Ovary (tissue), 9 donors: ENCODE data around the gene CYP46A1. TPM values are rescaled to one million over a fixed set of nuclear protein-coding genes. Genes with fewer than 3 reads are reported as not detected.

Source experiments
- DNase-seq, 5 donors: peaks; one replicate each; pipeline ENCODE4 v3.0.0-alpha.2; 2019 to 2020
- H3K27ac ChIP-seq, 2 donors: fragments of 200-600 bp; one replicate each; pipeline versions ENCODE4 v1.5.1 to v1.8.0; 2019 to 2022
- H3K27me3 ChIP-seq: fragments of 200-600 bp; one replicate; pipeline ENCODE4 v1.8.0; 2022
- H3K36me3 ChIP-seq: fragments of 200-600 bp; sonication (generic); one replicate; pipeline ENCODE4 v1.5.1; 2019
- H3K4me1 ChIP-seq: one replicate; pipeline ENCODE4 v1.8.1; 2013; ENCODE audit warnings: mild to moderate bottlenecking, moderate library complexity; ENCODE audit not compliant: insufficient read depth
- H3K4me3 ChIP-seq: fragments of 200-600 bp; sonication (generic); one replicate; pipeline ENCODE4 v1.5.1; 2017
- H3K9me3 ChIP-seq, 2 donors: fragments of 200-600 bp in 1 of 2; sonication (generic) in 1 of 2; one replicate each; pipeline versions ENCODE4 v1.5.1 to v1.8.1; 2013 to 2019; ENCODE audit warnings: mild to moderate bottlenecking in 1 of 2, moderate library complexity in 1 of 2
- EP300 ChIP-seq: sonication (generic); formaldehyde crosslinking; IDR thresholded peaks from one replicate; pipeline ENCODE4 v1.6.1; 2017; ENCODE audit warnings: antibody characterized with exemption
- POLR2A ChIP-seq: fragments of 450-650 bp; IDR thresholded peaks from one replicate; pipeline ENCODE4 v1.6.1; 2017; ENCODE audit warnings: antibody characterized with exemption, mild to moderate bottlenecking, moderate library complexity
- WGBS, 3 donors: extraction: QIAGEN DNeasy Blood & Tissue Kit in 1 of 3; methylation state at CpG; one replicate each; pipeline versions ENCODE4 v1.1.5 to v1.1.7; 2013 to 2017; 5-methylcytosine and 5-hydroxymethylcytosine counted together
- intact Hi-C, 4 donors: fragments of 100-400 bp; cut with DNase I; formaldehyde crosslinking; loops; one replicate each; pipeline versions ENCODE4 v1.11.0 to v1.15.1; 2022 to 2023
- polyA plus RNA-seq, 2 donors: library from polyadenylated mRNA; stranded (reverse); fragments of 200-250 nt in 1 of 2; fragments of 350-450 nt in 1 of 2; fragmentation: Illumina TruSeq in 1 of 2; extraction: RNeasy Lipid Tissue Mini Kit (QIAGEN cat#74804) in 1 of 2; gene quantifications; one replicate each; pipeline ENCODE4 v1.2.3, GENCODE V29; 2013 to 2014
- total RNA-seq, 7 donors: library from RNA; depleted of rRNA in 2 of 7; stranded (reverse); fragments of >200 nt in 2 of 7; fragmentation: NEBNext Ultra II Directional in 3 of 7; extraction: Animal tissue kit (Norgen Biotek cat#: 25700) in 3 of 7; gene quantifications; one replicate each; pipeline versions ENCODE4 v1.1.0 to v1.2.4, GENCODE V29; 2016 to 2023
- TF ChIP-seq, protein P1 (sequence below), 3 donors: fragments of 450-650 bp in 2 of 3; fragments of 200-600 bp in 1 of 3; IDR thresholded peaks; one replicate each; pipeline versions ENCODE4 v1.5.1 to v1.8.0; 2016 to 2022; ENCODE audit warnings: antibody characterized with exemption in 3 of 3, mild to moderate bottlenecking in 1 of 3
- donor health status: DM: no; HTN: no; CAD: no; lungs with moderate emphysema.
- donor health status: DM: no; HTN: no; CAD: no.
- donor health status: Bipolar disorder and iron deficiency.
- donor health status: DM: yes; HTN: yes; CAD: no.
- donor health status: DM: no; HTN: no; CAD: no.
- donor health status: DM: yes; HTN: yes; CAD: no.

The CYP46A1 gene
- total and polyA plus RNA-seq, 9 donors, result 0.48 to 4.9 (median 1.7) TPM

GRCh38 chr14:99706107-99706900 lies 22.2 kb downstream of the CYP46A1 start:
- Histone ChIP-seq H3K27me3 (no peaks in the 10 kb centered on the region), H3K36me3 (no peaks in the 10 kb centered on the region), H3K4me3 (no peak overlapping the region), H3K27ac (no peak overlapping the region), H3K9me3 (peaks cover 0 to 6% of the 10 kb centered on the region in 2 donors), H3K4me1 (no peaks in the 10 kb centered on the region)
- intact Hi-C loops, result no loop called here
- 77 to 83% (median 80%) methylated on average over 8 of the region's 8 CpGs for WGBS, 3 donors
- DNase-seq, result no peak
- TF ChIP-seq EP300 (no peak), POLR2A (no peak)
- TF ChIP-seq, protein P1, sequence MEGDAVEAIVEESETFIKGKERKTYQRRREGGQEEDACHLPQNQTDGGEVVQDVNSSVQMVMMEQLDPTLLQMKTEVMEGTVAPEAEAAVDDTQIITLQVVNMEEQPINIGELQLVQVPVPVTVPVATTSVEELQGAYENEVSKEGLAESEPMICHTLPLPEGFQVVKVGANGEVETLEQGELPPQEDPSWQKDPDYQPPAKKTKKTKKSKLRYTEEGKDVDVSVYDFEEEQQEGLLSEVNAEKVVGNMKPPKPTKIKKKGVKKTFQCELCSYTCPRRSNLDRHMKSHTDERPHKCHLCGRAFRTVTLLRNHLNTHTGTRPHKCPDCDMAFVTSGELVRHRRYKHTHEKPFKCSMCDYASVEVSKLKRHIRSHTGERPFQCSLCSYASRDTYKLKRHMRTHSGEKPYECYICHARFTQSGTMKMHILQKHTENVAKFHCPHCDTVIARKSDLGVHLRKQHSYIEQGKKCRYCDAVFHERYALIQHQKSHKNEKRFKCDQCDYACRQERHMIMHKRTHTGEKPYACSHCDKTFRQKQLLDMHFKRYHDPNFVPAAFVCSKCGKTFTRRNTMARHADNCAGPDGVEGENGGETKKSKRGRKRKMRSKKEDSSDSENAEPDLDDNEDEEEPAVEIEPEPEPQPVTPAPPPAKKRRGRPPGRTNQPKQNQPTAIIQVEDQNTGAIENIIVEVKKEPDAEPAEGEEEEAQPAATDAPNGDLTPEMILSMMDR (IDR thresholded peaks at IDR 0.05), result no peak

GRCh38 chr14:99707420-99707819 lies 23.3 kb downstream of the CYP46A1 start:
- 97 to 100% (median 100%) methylated on average over 2 of the region's 2 CpGs for WGBS, 3 donors

GRCh38 chr14:99707921-99708320 lies 23.8 kb downstream of the CYP46A1 start:
- WGBS, 3 donors, result 90 to 98% (median 95%) methylated on average over 8 to 9 of the region's 9 CpGs
- Histone ChIP-seq H3K4me3 (no peak overlapping the region), H3K27me3 (no peaks in the 10 kb centered on the region), H3K36me3 (no peaks in the 10 kb centered on the region), H3K4me1 (no peaks in the 10 kb centered on the region), H3K9me3 (peaks cover 0 to 6% of the 10 kb centered on the region in 2 donors), H3K27ac (no peak overlapping the region)
- no peak for TF ChIP-seq POLR2A
- TF ChIP-seq, protein P1 (IDR thresholded peaks at IDR 0.05), result no peak
- no peak for TF ChIP-seq EP300
- DNase-seq, result no peak
- intact Hi-C loops, result no loop called here

More at GRCh38 chr14:99707420-99707819, 23.3 kb downstream of the CYP46A1 start:
- no peaks in the 10 kb centered on the region for H3K4me1 ChIP-seq
- H3K27me3 ChIP-seq, result no peaks in the 10 kb centered on the region
- H3K36me3 ChIP-seq, result no peaks in the 10 kb centered on the region
- no peak overlapping the region for H3K27ac ChIP-seq
- intact Hi-C loops, result no loop called here
- peaks cover 0 to 6% of the 10 kb centered on the region in 2 donors for H3K9me3 ChIP-seq
- no peak for DNase-seq
- TF ChIP-seq, protein P1 (IDR thresholded peaks at IDR 0.05), result no peak
- TF ChIP-seq EP300, result no peak
- H3K4me3 ChIP-seq, result no peak overlapping the region

DNA sequence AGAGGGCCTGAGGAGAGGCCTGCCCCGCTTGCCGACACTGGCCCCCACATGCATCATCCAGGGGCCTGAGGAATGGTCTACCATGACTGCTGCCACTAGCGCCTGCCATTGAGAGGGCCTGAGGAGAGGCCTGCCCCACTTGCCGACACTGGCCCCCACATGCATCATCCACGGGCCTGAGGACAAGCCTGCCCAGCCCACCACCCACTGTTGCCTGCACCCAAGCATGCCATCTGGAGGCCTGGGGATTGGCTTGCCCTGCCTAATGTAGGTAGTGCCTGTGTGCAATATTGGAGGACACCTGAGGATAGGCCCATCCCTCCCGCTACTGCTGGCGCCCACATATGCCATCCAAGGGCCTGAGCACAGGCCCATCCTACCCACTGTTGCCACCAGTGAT lies 24.4 kb downstream of the CYP46A1 start:
- DNase-seq, result no peak
- no peak overlapping the region for H3K4me3 ChIP-seq
- peaks cover 0 to 1% of the 10 kb centered on the region in 2 donors for H3K9me3 ChIP-seq
- H3K27me3 ChIP-seq, result no peaks in the 10 kb centered on the region
- H3K27ac ChIP-seq, result no peak overlapping the region
- WGBS, 3 donors, result 76 to 92% (median 81%) methylated on average over 5 to 7 of the region's 7 CpGs
- intact Hi-C loops, result no loop called here
- H3K4me1 ChIP-seq, result no peaks in the 10 kb centered on the region
- H3K36me3 ChIP-seq, result no peaks in the 10 kb centered on the region
- TF ChIP-seq, protein P1 (IDR thresholded peaks at IDR 0.05), result no peak
- TF ChIP-seq POLR2A, result no peak
- TF ChIP-seq EP300, result no peak
